H9 (cell line): ENCODE data around the gene KRTAP1-3. TPM values are rescaled to one million over a fixed set of nuclear protein-coding genes. Genes with fewer than 3 reads are reported as not detected.

ENCODE experiments used
- DNase-seq: peaks from one replicate; pipeline ENCODE4 v3.0.0-alpha.2; 2017
- H2AFZ ChIP-seq: one replicate; pipeline ENCODE4 v1.6.1; 2013; ENCODE audit warnings: mild to moderate bottlenecking, low read length, control low read depth, moderate library complexity
- H2AK5ac ChIP-seq: 2 replicates; pipeline ENCODE4 v1.6.1; 2013; ENCODE audit warnings: low read length, control low read depth, mixed read lengths; ENCODE audit not compliant: insufficient read length
- H2BK120ac ChIP-seq: one replicate; pipeline ENCODE4 v1.6.1; 2013; ENCODE audit warnings: low read depth, mild to moderate bottlenecking, low read length, control low read depth, inconsistent platforms; ENCODE audit not compliant: poor library complexity, severe bottlenecking
- H2BK12ac ChIP-seq: 2 replicates; pipeline ENCODE4 v1.6.1; 2013; ENCODE audit warnings: low read length, control low read depth, mixed read lengths, low read depth; ENCODE audit not compliant: insufficient read length
- H2BK15ac ChIP-seq: 2 replicates; pipeline ENCODE4 v1.6.1; 2013; ENCODE audit warnings: low read depth, low read length, control low read depth
- H2BK20ac ChIP-seq: one replicate; pipeline ENCODE4 v1.6.1; 2013; ENCODE audit warnings: low read depth, mild to moderate bottlenecking, low read length, control low read depth, inconsistent platforms; ENCODE audit not compliant: poor library complexity, severe bottlenecking
- H2BK5ac ChIP-seq: 2 replicates; pipeline ENCODE4 v1.6.1; 2013; ENCODE audit warnings: low read length, control low read depth, mixed read lengths; ENCODE audit not compliant: insufficient read length
- H3K14ac ChIP-seq: 2 replicates; pipeline ENCODE4 v1.6.1; 2013; ENCODE audit warnings: low read length, control low read depth; ENCODE audit not compliant: insufficient read depth
- H3K18ac ChIP-seq: 2 replicates; pipeline ENCODE4 v1.6.1; 2013; ENCODE audit warnings: low read depth, mild to moderate bottlenecking, mixed read lengths, low read length, control low read depth; ENCODE audit not compliant: insufficient read length
- H3K23ac ChIP-seq: 2 replicates; pipeline ENCODE4 v1.6.1; 2013; ENCODE audit warnings: low read length, control low read depth, mixed read lengths, low read depth; ENCODE audit not compliant: insufficient read length
- H3K23me2 ChIP-seq: 2 replicates; pipeline ENCODE4 v1.6.1; 2013; ENCODE audit warnings: low read depth, mild to moderate bottlenecking, mixed read lengths, low read length, control low read depth; ENCODE audit not compliant: insufficient read length, poor library complexity, severe bottlenecking
- H3K27ac ChIP-seq: 2 replicates; pipeline ENCODE4 v1.5.1; 2013; ENCODE audit warnings: low read length, control low read depth, mixed read lengths, low read depth; ENCODE audit not compliant: insufficient read length
- H3K27me3 ChIP-seq: 2 replicates; pipeline ENCODE4 v1.6.1; 2013; ENCODE audit warnings: low read length, control low read depth, inconsistent platforms; ENCODE audit not compliant: insufficient read depth
- H3K4ac ChIP-seq: 2 replicates; pipeline ENCODE4 v1.6.1; 2013; ENCODE audit warnings: low read depth, mild to moderate bottlenecking, control low read depth, inconsistent platforms, low read length, moderate library complexity
- H3K4me1 ChIP-seq: 2 replicates; pipeline ENCODE4 v1.6.1; 2013; ENCODE audit warnings: low read length, control low read depth, inconsistent platforms; ENCODE audit not compliant: insufficient read depth
- H3K4me2 ChIP-seq: 2 replicates; pipeline ENCODE4 v1.6.1; 2013; ENCODE audit warnings: low read length, control low read depth, mixed read lengths; ENCODE audit not compliant: insufficient read length, insufficient read depth
- H3K56ac ChIP-seq: 2 replicates; pipeline ENCODE4 v1.6.1; 2013; ENCODE audit warnings: low read depth, mild to moderate bottlenecking, mixed read lengths, low read length, control low read depth; ENCODE audit not compliant: insufficient read length
- H3K79me1 ChIP-seq: 2 replicates; pipeline ENCODE4 v1.6.1; 2013; ENCODE audit warnings: low read depth, mild to moderate bottlenecking, moderate library complexity, low read length, control low read depth, inconsistent platforms; ENCODE audit not compliant: insufficient read depth, poor library complexity, severe bottlenecking
- H3K79me2 ChIP-seq: 2 replicates; pipeline ENCODE4 v1.6.1; 2013; ENCODE audit warnings: low read length, control low read depth, inconsistent platforms; ENCODE audit not compliant: insufficient read depth
- H3K9ac ChIP-seq: 2 replicates; pipeline ENCODE4 v1.6.1; 2013; ENCODE audit warnings: low read length, control low read depth, mixed read lengths; ENCODE audit not compliant: insufficient read length; ENCODE audit errors: extremely low read depth
- H3K9me3 ChIP-seq: one replicate; pipeline ENCODE4 v1.6.1; 2013; ENCODE audit warnings: low read depth, low read length, inconsistent platforms; ENCODE audit not compliant: control insufficient read depth
- H3T11ph ChIP-seq: one replicate; pipeline ENCODE4 v1.6.1; 2013; ENCODE audit warnings: mild to moderate bottlenecking, low read length, control low read depth, inconsistent platforms
- H4K20me1 ChIP-seq: one replicate; pipeline ENCODE4 v1.6.1; 2013; ENCODE audit not compliant: control insufficient read depth, insufficient read length, insufficient read depth
- H4K5ac ChIP-seq: 2 replicates; pipeline ENCODE4 v1.6.1; 2013; ENCODE audit warnings: low read depth, mild to moderate bottlenecking, mixed read lengths, low read length, control low read depth; ENCODE audit not compliant: insufficient read length
- H4K8ac ChIP-seq: replicated peaks from 2 replicates; pipeline ENCODE4 v1.6.1; 2013; ENCODE audit warnings: low read length, control low read depth, mixed read lengths, low read depth; ENCODE audit not compliant: insufficient read length
- H4K91ac ChIP-seq: 2 replicates; pipeline ENCODE4 v1.6.1; 2013; ENCODE audit warnings: low read depth, mild to moderate bottlenecking, moderate library complexity, mixed read lengths, low read length, control low read depth; ENCODE audit not compliant: insufficient read length
- H3K27ac Mint-ChIP-seq, 3 experiments: 2 replicates in 2 of 3; 3 replicates in 1 of 3; pipeline ENCODE4 v1.8.0; 2020 to 2021; ENCODE audit warnings: mixed read lengths in 3 of 3, mild to moderate bottlenecking in 1 of 3, moderate library complexity in 1 of 3
- H3K27me3 Mint-ChIP-seq: 2 replicates; pipeline ENCODE4 v1.8.0; 2021; ENCODE audit warnings: low read depth, mild to moderate bottlenecking, moderate library complexity, mixed read lengths
- H3K36me3 Mint-ChIP-seq, 3 experiments: 2 replicates in 2 of 3; 3 replicates in 1 of 3; pipeline ENCODE4 v1.8.0; 2020 to 2021; ENCODE audit warnings: low read depth in 3 of 3, mixed read lengths in 3 of 3; ENCODE audit not compliant: insufficient read depth in 1 of 3
- H3K4me1 Mint-ChIP-seq, 2 experiments: 2 replicates each; pipeline ENCODE4 v1.8.0; 2020; ENCODE audit warnings: mixed read lengths in 2 of 2
- H3K4me3 Mint-ChIP-seq, 2 experiments: 2 replicates in 1 of 2; 3 replicates in 1 of 2; pipeline ENCODE4 v1.8.0; 2020 to 2021; ENCODE audit warnings: mild to moderate bottlenecking in 2 of 2, mixed read lengths in 2 of 2, moderate library complexity in 1 of 2
- H3K9me3 Mint-ChIP-seq, 2 experiments: 2 replicates in 1 of 2; 3 replicates in 1 of 2; pipeline ENCODE4 v1.8.0; 2020; ENCODE audit warnings: mild to moderate bottlenecking in 2 of 2, mixed read lengths in 2 of 2, moderate library complexity in 1 of 2
- WGBS: extraction: QIAGEN DNeasy Blood & Tissue Kit; methylation state at CpG from one replicate; pipeline ENCODE4 v1.1.7; 2013; ENCODE audit warnings: missing lambda C conversion rate, low lambda C conversion rate, mixed read lengths; ENCODE audit not compliant: insufficient read length; ENCODE audit errors: extremely low coverage; 5-methylcytosine and 5-hydroxymethylcytosine counted together
- total RNA-seq: library from RNA; stranded (reverse); gene quantifications from 2 replicates; pipeline ENCODE4 v1.2.1, GENCODE V29; 2021
- TF ChIP-seq, protein P1 (sequence below): fragments of 200-600 bp; sonication (generic); conservative IDR thresholded peaks from 3 replicates; pipeline ENCODE4 v1.8.0; 2021; ENCODE audit warnings: antibody characterized with exemption, mild to moderate bottlenecking

The KRTAP1-3 gene
- total RNA-seq, 1 experiment from 2014 or later: not detected

DNA sequence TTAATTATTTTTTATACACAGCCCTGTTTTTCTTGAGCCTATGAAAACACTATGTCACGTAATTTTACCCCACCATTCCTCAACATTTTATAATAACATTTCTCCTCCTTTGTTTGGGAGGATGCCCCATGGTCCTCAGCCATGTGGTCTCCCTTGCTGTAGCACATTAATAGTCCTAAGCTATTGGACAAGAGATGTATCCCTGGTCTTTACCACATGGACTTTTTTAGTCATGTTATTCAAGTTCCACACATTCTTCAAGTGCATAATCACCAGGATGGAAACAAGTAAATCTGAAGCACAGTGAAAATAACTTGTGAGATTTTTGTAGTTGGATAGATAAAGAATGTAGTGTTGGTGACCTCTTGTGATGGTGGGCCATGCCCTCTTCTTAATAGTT, 27.3 kb upstream of the KRTAP1-3 start:
- no CpG with 5 or more reads among the region's 1 CpG for WGBS
- Mint-ChIP-seq H3K4me3 (no peak overlapping the region), H3K27ac (no peak overlapping the region)

More for the DNA sequence above, 27.3 kb upstream of the KRTAP1-3 start:
- TF ChIP-seq, protein P1, sequence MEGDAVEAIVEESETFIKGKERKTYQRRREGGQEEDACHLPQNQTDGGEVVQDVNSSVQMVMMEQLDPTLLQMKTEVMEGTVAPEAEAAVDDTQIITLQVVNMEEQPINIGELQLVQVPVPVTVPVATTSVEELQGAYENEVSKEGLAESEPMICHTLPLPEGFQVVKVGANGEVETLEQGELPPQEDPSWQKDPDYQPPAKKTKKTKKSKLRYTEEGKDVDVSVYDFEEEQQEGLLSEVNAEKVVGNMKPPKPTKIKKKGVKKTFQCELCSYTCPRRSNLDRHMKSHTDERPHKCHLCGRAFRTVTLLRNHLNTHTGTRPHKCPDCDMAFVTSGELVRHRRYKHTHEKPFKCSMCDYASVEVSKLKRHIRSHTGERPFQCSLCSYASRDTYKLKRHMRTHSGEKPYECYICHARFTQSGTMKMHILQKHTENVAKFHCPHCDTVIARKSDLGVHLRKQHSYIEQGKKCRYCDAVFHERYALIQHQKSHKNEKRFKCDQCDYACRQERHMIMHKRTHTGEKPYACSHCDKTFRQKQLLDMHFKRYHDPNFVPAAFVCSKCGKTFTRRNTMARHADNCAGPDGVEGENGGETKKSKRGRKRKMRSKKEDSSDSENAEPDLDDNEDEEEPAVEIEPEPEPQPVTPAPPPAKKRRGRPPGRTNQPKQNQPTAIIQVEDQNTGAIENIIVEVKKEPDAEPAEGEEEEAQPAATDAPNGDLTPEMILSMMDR: no peak
- Histone ChIP-seq H3K27me3 (no peaks in the 10 kb centered on the region), H4K5ac (no peak overlapping the region), H3K79me1 (no peaks in the 10 kb centered on the region), H4K8ac (no peak overlapping the region), H3T11ph (no peak overlapping the region), H3K18ac (no peak overlapping the region), H2BK120ac (no peak overlapping the region), H2BK5ac (no peak overlapping the region), H3K9me3 (no peaks in the 10 kb centered on the region), H3K4ac (no peak overlapping the region), H3K4me2 (no peak overlapping the region), H3K14ac (no peak overlapping the region), H3K79me2 (no peaks in the 10 kb centered on the region), H3K56ac (no peak overlapping the region), H2AK5ac (no peak overlapping the region), H2AFZ (no peak overlapping the region), H2BK20ac (no peak overlapping the region), H4K91ac (no peak overlapping the region), H3K27ac (no peak overlapping the region), H3K4me1 (no peaks in the 10 kb centered on the region), H4K20me1 (no peaks in the 10 kb centered on the region), H2BK12ac (no peak overlapping the region), H3K23me2 (no peaks in the 10 kb centered on the region), H3K9ac (no peak overlapping the region), H3K23ac (no peak overlapping the region), H2BK15ac (no peak overlapping the region)
- Mint-ChIP-seq H3K9me3 (no peaks in the 10 kb centered on the region; a peak in 1 of 5 replicates), H3K4me1 (peaks cover 4 to 13% of the 10 kb centered on the region in 2 experiments), H3K27me3 (no peaks in the 10 kb centered on the region), H3K36me3 (no peaks in the 10 kb centered on the region; a peak in 1 of 7 replicates)
- DNase-seq: no peak
